ENCODE results near the gene PARP8.

The PARP8 gene

GRCh38 chr5:50887889-50888633 lies 221.6 kb downstream of the PARP8 start:
- no peak overlapping the region for H3K4me3 ChIP-seq (ENCODE audit: low read depth, low read length)
- no peak for DNase-seq (ENCODE audit: low read depth)

GRCh38 chr5:50888751-50889150 lies 222.3 kb downstream of the PARP8 start:
- no peak overlapping the region for H3K4me3 ChIP-seq (ENCODE audit: low read depth, low read length)
- DNase-seq (ENCODE audit: low read depth) = no peak
- TF ChIP-seq CTCF (IDR thresholded peaks at IDR 0.05; ENCODE audit: low read depth, low read length, missing control alignments) = no peak

More at GRCh38 chr5:50887889-50888633, 221.6 kb downstream of the PARP8 start:
- no peak for TF ChIP-seq CTCF (IDR thresholded peaks at IDR 0.05; ENCODE audit: low read depth, low read length, missing control alignments)

GRCh38 chr5:50889790-50890189 lies 223.4 kb downstream of the PARP8 start:
- no peak for DNase-seq (ENCODE audit: low read depth)
- H3K4me3 ChIP-seq (ENCODE audit: low read depth, low read length) = no peak overlapping the region
- no peak for TF ChIP-seq CTCF (IDR thresholded peaks at IDR 0.05; ENCODE audit: low read depth, low read length, missing control alignments)

Data from GM12864 (cell line).